Right lung (tissue), 5 donors: ENCODE measurements around the gene CIDEA. TPM values are rescaled to one million over a fixed set of nuclear protein-coding genes. Genes with fewer than 3 reads are reported as not detected.

Experiments used
- DNase-seq, 2 donors: peaks; one replicate each; pipeline ENCODE4 v3.0.0-alpha.2; 2013
- polyA plus RNA-seq, 5 donors: library from polyadenylated mRNA; unstranded; fragments of 120-200 nt; gene quantifications; one replicate each; pipeline versions ENCODE4 v1.2.1 to v1.2.3, GENCODE V29; 2013; ENCODE audit warnings: inconsistent platforms in 1 of 5, low replicate concordance in 1 of 5; ENCODE audit not compliant: insufficient read length in 5 of 5, insufficient read depth in 1 of 5

CIDEA gene
- polyA plus RNA-seq, 5 donors, result 0.37 to 2.4 (median 1.4) TPM

GRCh38 chr18:12264864-12265263, 10.7 kb downstream of the CIDEA start:
- DNase-seq, result no peak

- peak; percentile 79 to 81 for DNase-seq
Observed at GRCh38 chr18:12271376-12272235, 17.4 kb downstream of the CIDEA start.

- DNase-seq, result no peak
Observed at GRCh38 chr18:12274793-12275192, 20.6 kb downstream of the CIDEA start.

- no peak for DNase-seq
Observed at GRCh38 chr18:12276736-12277554, 22.8 kb downstream of the CIDEA start.

GRCh38 chr18:12278215-12278671, 24.1 kb downstream of the CIDEA start:
- DNase-seq, result no peak

GRCh38 chr18:12278741-12279682, 24.9 kb downstream of the CIDEA start:
- DNase-seq, result peak; percentile 75 to 78

- no peak for DNase-seq
Observed at GRCh38 chr18:12279781-12280531, 25.8 kb downstream of the CIDEA start.

- no peak for DNase-seq
Observed at GRCh38 chr18:12281861-12282260, 27.7 kb downstream of the CIDEA start.

- no peak for DNase-seq
Observed at GRCh38 chr18:12282442-12283039, 28.4 kb downstream of the CIDEA start.

GRCh38 chr18:12283256-12283655, 29.1 kb downstream of the CIDEA start:
- no peak for DNase-seq

- DNase-seq, result no peak
Observed at GRCh38 chr18:12283666-12284065, 29.5 kb downstream of the CIDEA start.

GRCh38 chr18:12287131-12287681, 33.0 kb downstream of the CIDEA start:
- DNase-seq, result no peak

GRCh38 chr18:12287684-12288402, 33.7 kb downstream of the CIDEA start:
- no peak for DNase-seq

GRCh38 chr18:12288403-12288755, 34.2 kb downstream of the CIDEA start:
- DNase-seq, result no peak

- no peak for DNase-seq
Observed at GRCh38 chr18:12290086-12290485, 35.9 kb downstream of the CIDEA start.

- no peak for DNase-seq
Observed at GRCh38 chr18:12291161-12291560, 37.0 kb downstream of the CIDEA start.

GRCh38 chr18:12291690-12292089, 37.5 kb downstream of the CIDEA start:
- DNase-seq, result no peak

GRCh38 chr18:12293831-12294230, 39.7 kb downstream of the CIDEA start:
- no peak for DNase-seq

GRCh38 chr18:12295389-12296086, 41.4 kb downstream of the CIDEA start:
- no peak for DNase-seq
